ENCODE data around the gene TTC28.

Gene TTC28

GRCh38 chr22:28143241-28143865 is 536.3 kb downstream of the TTC28 start:
- Histone ChIP-seq H3K9me3 (ENCODE audit: control insufficient read depth, low read length) (no peaks in the 10 kb centered on the region), H3K9ac (ENCODE audit: low read length) (peak overlapping the region; percentile 45), H3K27me3 (replicated peaks; ENCODE audit: control insufficient read depth, insufficient read depth, low read length) (no peaks in the 10 kb centered on the region), H3K4me3 (ENCODE audit: low read length) (peak overlapping the region; percentile 56), H3K4me1 (ENCODE audit: control insufficient read depth, insufficient read depth, low read length) (peaks cover 70% of the 10 kb centered on the region), H3K36me3 (ENCODE audit: control insufficient read depth, insufficient read depth, low read length, severe bottlenecking) (no peaks in the 10 kb centered on the region)
- DNase-seq (ENCODE audit: low read depth): peak; percentile 30

- Histone ChIP-seq H3K4me1 (ENCODE audit: control insufficient read depth, insufficient read depth, low read length) (peaks cover 69% of the 10 kb centered on the region), H3K27me3 (replicated peaks; ENCODE audit: control insufficient read depth, insufficient read depth, low read length) (no peaks in the 10 kb centered on the region), H3K36me3 (ENCODE audit: control insufficient read depth, insufficient read depth, low read length, severe bottlenecking) (no peaks in the 10 kb centered on the region), H3K9me3 (ENCODE audit: control insufficient read depth, low read length) (peaks cover under 1% of the 10 kb centered on the region), H3K9ac (ENCODE audit: low read length) (peak overlapping the region; percentile 88), H3K4me3 (ENCODE audit: low read length) (peak overlapping the region; percentile 73)
- peak; percentile 96 for DNase-seq (ENCODE audit: low read depth)
These were observed 537.2 kb downstream of the TTC28 start for GRCh38 chr22:28142361-28142961.

GRCh38 chr22:28141614-28142013 is 538.0 kb downstream of the TTC28 start:
- Histone ChIP-seq H3K27me3 (replicated peaks; ENCODE audit: control insufficient read depth, insufficient read depth, low read length) (no peaks in the 10 kb centered on the region), H3K9ac (ENCODE audit: low read length) (peak overlapping the region; percentile 88), H3K36me3 (ENCODE audit: control insufficient read depth, insufficient read depth, low read length, severe bottlenecking) (no peaks in the 10 kb centered on the region), H3K4me1 (ENCODE audit: control insufficient read depth, insufficient read depth, low read length) (peaks cover 61% of the 10 kb centered on the region), H3K4me3 (ENCODE audit: low read length) (peak overlapping the region; percentile 73), H3K9me3 (ENCODE audit: control insufficient read depth, low read length) (peaks cover 9% of the 10 kb centered on the region)
- peak; percentile 68 for DNase-seq (ENCODE audit: low read depth)

GRCh38 chr22:28139961-28140360 is 539.7 kb downstream of the TTC28 start:
- H3K4me1 ChIP-seq (ENCODE audit: control insufficient read depth, insufficient read depth, low read length): peaks cover 57% of the 10 kb centered on the region
- H3K9ac ChIP-seq (ENCODE audit: low read length): peak overlapping the region; percentile 57

GRCh38 chr22:28139516-28139915 is 540.1 kb downstream of the TTC28 start:
- Histone ChIP-seq H3K27me3 (replicated peaks; ENCODE audit: control insufficient read depth, insufficient read depth, low read length) (no peaks in the 10 kb centered on the region), H3K4me3 (ENCODE audit: low read length) (no peak overlapping the region), H3K4me1 (ENCODE audit: control insufficient read depth, insufficient read depth, low read length) (peaks cover 53% of the 10 kb centered on the region), H3K36me3 (ENCODE audit: control insufficient read depth, insufficient read depth, low read length, severe bottlenecking) (no peaks in the 10 kb centered on the region), H3K9me3 (ENCODE audit: control insufficient read depth, low read length) (peaks cover 11% of the 10 kb centered on the region), H3K9ac (ENCODE audit: low read length) (peak overlapping the region; percentile 57)
- DNase-seq (ENCODE audit: low read depth): no peak

More at GRCh38 chr22:28139961-28140360, 539.7 kb downstream of the TTC28 start:
- DNase-seq (ENCODE audit: low read depth): peak; percentile 81
- Histone ChIP-seq H3K4me3 (ENCODE audit: low read length) (no peak overlapping the region), H3K27me3 (replicated peaks; ENCODE audit: control insufficient read depth, insufficient read depth, low read length) (no peaks in the 10 kb centered on the region), H3K9me3 (ENCODE audit: control insufficient read depth, low read length) (peaks cover 11% of the 10 kb centered on the region), H3K36me3 (ENCODE audit: control insufficient read depth, insufficient read depth, low read length, severe bottlenecking) (no peaks in the 10 kb centered on the region)

- Histone ChIP-seq H3K9me3 (ENCODE audit: control insufficient read depth, low read length) (peaks cover 11% of the 10 kb centered on the region), H3K27me3 (replicated peaks; ENCODE audit: control insufficient read depth, insufficient read depth, low read length) (no peaks in the 10 kb centered on the region), H3K4me3 (ENCODE audit: low read length) (no peak overlapping the region), H3K36me3 (ENCODE audit: control insufficient read depth, insufficient read depth, low read length, severe bottlenecking) (no peaks in the 10 kb centered on the region), H3K9ac (ENCODE audit: low read length) (no peak overlapping the region), H3K4me1 (ENCODE audit: control insufficient read depth, insufficient read depth, low read length) (peaks cover 31% of the 10 kb centered on the region)
- DNase-seq (ENCODE audit: low read depth): no peak
These were observed 542.6 kb downstream of the TTC28 start for GRCh38 chr22:28137036-28137435.

- no peak for DNase-seq (ENCODE audit: low read depth)
- Histone ChIP-seq H3K27me3 (replicated peaks; ENCODE audit: control insufficient read depth, insufficient read depth, low read length) (no peaks in the 10 kb centered on the region), H3K4me3 (ENCODE audit: low read length) (no peak overlapping the region), H3K9me3 (ENCODE audit: control insufficient read depth, low read length) (peaks cover 10% of the 10 kb centered on the region), H3K9ac (ENCODE audit: low read length) (no peak overlapping the region), H3K4me1 (ENCODE audit: control insufficient read depth, insufficient read depth, low read length) (no peaks in the 10 kb centered on the region), H3K36me3 (ENCODE audit: control insufficient read depth, insufficient read depth, low read length, severe bottlenecking) (no peaks in the 10 kb centered on the region)
These were observed 547.2 kb downstream of the TTC28 start for GRCh38 chr22:28132466-28132865.

GRCh38 chr22:28129319-28129962 is 550.2 kb downstream of the TTC28 start:
- no peaks in the 10 kb centered on the region for H3K9me3 ChIP-seq (ENCODE audit: control insufficient read depth, low read length)

GRCh38 chr22:28128827-28129226 is 550.8 kb downstream of the TTC28 start:
- no peak for DNase-seq (ENCODE audit: low read depth)
- Histone ChIP-seq H3K9me3 (ENCODE audit: control insufficient read depth, low read length) (no peaks in the 10 kb centered on the region), H3K4me1 (ENCODE audit: control insufficient read depth, insufficient read depth, low read length) (no peaks in the 10 kb centered on the region), H3K4me3 (ENCODE audit: low read length) (no peak overlapping the region), H3K9ac (ENCODE audit: low read length) (no peak overlapping the region), H3K36me3 (ENCODE audit: control insufficient read depth, insufficient read depth, low read length, severe bottlenecking) (no peaks in the 10 kb centered on the region), H3K27me3 (replicated peaks; ENCODE audit: control insufficient read depth, insufficient read depth, low read length) (no peaks in the 10 kb centered on the region)

More at GRCh38 chr22:28129319-28129962, 550.2 kb downstream of the TTC28 start:
- Histone ChIP-seq H3K4me3 (ENCODE audit: low read length) (no peak overlapping the region), H3K9ac (ENCODE audit: low read length) (no peak overlapping the region), H3K36me3 (ENCODE audit: control insufficient read depth, insufficient read depth, low read length, severe bottlenecking) (no peaks in the 10 kb centered on the region), H3K27me3 (replicated peaks; ENCODE audit: control insufficient read depth, insufficient read depth, low read length) (no peaks in the 10 kb centered on the region), H3K4me1 (ENCODE audit: control insufficient read depth, insufficient read depth, low read length) (no peaks in the 10 kb centered on the region)
- no peak for DNase-seq (ENCODE audit: low read depth)

GRCh38 chr22:28125799-28126198 is 553.8 kb downstream of the TTC28 start:
- Histone ChIP-seq H3K9ac (ENCODE audit: low read length) (no peak overlapping the region), H3K36me3 (ENCODE audit: control insufficient read depth, insufficient read depth, low read length, severe bottlenecking) (no peaks in the 10 kb centered on the region), H3K27me3 (replicated peaks; ENCODE audit: control insufficient read depth, insufficient read depth, low read length) (no peaks in the 10 kb centered on the region), H3K9me3 (ENCODE audit: control insufficient read depth, low read length) (no peaks in the 10 kb centered on the region), H3K4me1 (ENCODE audit: control insufficient read depth, insufficient read depth, low read length) (peaks cover 5% of the 10 kb centered on the region), H3K4me3 (ENCODE audit: low read length) (no peak overlapping the region)
- DNase-seq (ENCODE audit: low read depth): no peak

GRCh38 chr22:28123989-28124766 is 555.5 kb downstream of the TTC28 start:
- Histone ChIP-seq H3K36me3 (ENCODE audit: control insufficient read depth, insufficient read depth, low read length, severe bottlenecking) (no peaks in the 10 kb centered on the region), H3K27me3 (replicated peaks; ENCODE audit: control insufficient read depth, insufficient read depth, low read length) (no peaks in the 10 kb centered on the region), H3K4me1 (ENCODE audit: control insufficient read depth, insufficient read depth, low read length) (peaks cover 20% of the 10 kb centered on the region), H3K9me3 (ENCODE audit: control insufficient read depth, low read length) (no peaks in the 10 kb centered on the region), H3K4me3 (ENCODE audit: low read length) (no peak overlapping the region), H3K9ac (ENCODE audit: low read length) (no peak overlapping the region)
- DNase-seq (ENCODE audit: low read depth): no peak
